Stimulated activated CD4-positive, alpha-beta T cell treated with anti-CD3 and anti-CD28 coated beads, Interleukin-4, amount 100 ng/mL, for 4 hours (primary cell): ENCODE results near the gene TNS3.
"Not testable (repeated sequence)": the region's sequence is repeated elsewhere in the genome, so short reads cannot be mapped to it uniquely, and the experiment has no call there.

Experiments used
- DNase-seq, 2 experiments: peaks; one replicate each; pipeline ENCODE4 v3.0.0-alpha.2; 2020

The TNS3 gene

GRCh38 chr7:47602272-47603004 lies 20.5 kb upstream of the TNS3 start:
- no peak for DNase-seq

- no peak for DNase-seq
These were observed 20.0 kb upstream of the TNS3 start for GRCh38 chr7:47601881-47602249.

- no peak for DNase-seq
These were observed 19.4 kb upstream of the TNS3 start for GRCh38 chr7:47601119-47601880.

GRCh38 chr7:47600199-47601118 lies 18.5 kb upstream of the TNS3 start:
- DNase-seq, result no peak

GRCh38 chr7:47597379-47597778 lies 15.5 kb upstream of the TNS3 start:
- no peak for DNase-seq

- DNase-seq, result no peak
These were observed 14.7 kb upstream of the TNS3 start for GRCh38 chr7:47596502-47597202.

- no peak for DNase-seq
These were observed 12.5 kb upstream of the TNS3 start for GRCh38 chr7:47594406-47594805.

- no peak for DNase-seq
These were observed 10.0 kb upstream of the TNS3 start for GRCh38 chr7:47591655-47592572.

- DNase-seq, result no peak
These were observed 9.3 kb upstream of the TNS3 start for GRCh38 chr7:47591089-47591654.

- not testable (repeated sequence) for DNase-seq
These were observed 8.3 kb upstream of the TNS3 start for GRCh38 chr7:47590215-47590614.

- DNase-seq, result no peak
These were observed 6.9 kb upstream of the TNS3 start for GRCh38 chr7:47588704-47589225.

GRCh38 chr7:47587976-47588375 lies 6.1 kb upstream of the TNS3 start:
- no peak for DNase-seq

GRCh38 chr7:47587351-47587750 lies 5.4 kb upstream of the TNS3 start:
- DNase-seq, result no peak

GRCh38 chr7:47586925-47587324 lies 5.0 kb upstream of the TNS3 start:
- DNase-seq, result no peak

GRCh38 chr7:47586161-47586670 lies 4.3 kb upstream of the TNS3 start:
- DNase-seq, result not testable (repeated sequence)

- DNase-seq, result no peak
These were observed 2.6 kb upstream of the TNS3 start for GRCh38 chr7:47584536-47584895.

- no peak for DNase-seq
These were observed 2.0 kb upstream of the TNS3 start for GRCh38 chr7:47583739-47584535.

- DNase-seq, result no peak
These were observed 1.1 kb upstream of the TNS3 start for GRCh38 chr7:47582764-47583738.

GRCh38 chr7:47581438-47581803 lies 490 bp downstream of the TNS3 start:
- no peak for DNase-seq
